HepG2 (cell line): ENCODE results near the gene KIF23.

Source experiments
- CREB1 ChIP-seq, 2 experiments: fragments of 450-650 bp in 1 of 2; IDR thresholded peaks; 2 replicates each; pipeline ENCODE4 v1.6.1; 2016 to 2017; ENCODE audit warnings: control low read depth in 1 of 2, mild to moderate bottlenecking in 1 of 2, missing compliant biosample characterization in 1 of 2, missing genetic modification characterization in 1 of 2
- ETV6 ChIP-seq: sonication (generic); formaldehyde crosslinking; conservative IDR thresholded peaks from 2 replicates; pipeline ENCODE4 v1.4.0; 2020; ENCODE audit warnings: missing genetic modification reagents
- FOXM1 ChIP-seq: sonication (generic); formaldehyde crosslinking; IDR thresholded peaks from 2 replicates; pipeline ENCODE4 v1.5.0; 2020; ENCODE audit warnings: missing genetic modification reagents
- KDM4B ChIP-seq: sonication (generic); formaldehyde crosslinking; IDR thresholded peaks from 2 replicates; pipeline ENCODE4 v1.4.0; 2020; ENCODE audit warnings: missing genetic modification reagents
- PHF8 ChIP-seq: sonication (generic); formaldehyde crosslinking; IDR thresholded peaks from 2 replicates; pipeline ENCODE4 v1.5.0; 2020; ENCODE audit warnings: missing genetic modification reagents
- POLR2A ChIP-seq, 2 experiments: IDR thresholded peaks; 2 replicates each; pipeline ENCODE4 v1.6.1; 2011; ENCODE audit warnings: low read depth in 2 of 2, low read length in 2 of 2, mild to moderate bottlenecking in 1 of 2, moderate library complexity in 1 of 2; ENCODE audit not compliant: insufficient read depth in 1 of 2
- POLR2AphosphoS5 ChIP-seq: IDR thresholded peaks from 2 replicates; pipeline ENCODE4 v1.6.1; 2012; ENCODE audit warnings: low read depth, low read length
- SYNCRIP ChIP-seq: fragments of 200-400 bp; formaldehyde crosslinking; IDR thresholded peaks from 2 replicates; pipeline ENCODE4 v1.6.1; 2018; ENCODE audit warnings: mild to moderate bottlenecking, low read depth, low read length; ENCODE audit not compliant: insufficient read depth
- TBP ChIP-seq: sonication (generic); formaldehyde crosslinking; IDR thresholded peaks from 2 replicates; pipeline ENCODE4 v1.5.0; 2020; ENCODE audit warnings: missing genetic modification reagents
- ZFYVE20 ChIP-seq: sonication (generic); formaldehyde crosslinking; IDR thresholded peaks from 2 replicates; pipeline ENCODE4 v1.8.0; 2023; ENCODE audit warnings: low read depth, mild to moderate bottlenecking, moderate library complexity, missing genetic modification reagents, borderline replicate concordance
- TF ChIP-seq, protein P1 (sequence below): IDR thresholded peaks from 2 replicates; pipeline ENCODE4 v1.6.1; 2012; ENCODE audit warnings: inconsistent platforms
- TF ChIP-seq, protein P2 (sequence below): sonication (generic); formaldehyde crosslinking; IDR thresholded peaks from 2 replicates; pipeline ENCODE4 v1.5.0; 2020; ENCODE audit warnings: mild to moderate bottlenecking, missing genetic modification reagents, moderate library complexity
- TF ChIP-seq, protein P3 (sequence below): sonication (generic); formaldehyde crosslinking; conservative IDR thresholded peaks from 2 replicates; pipeline ENCODE4 v1.4.0; 2020; ENCODE audit warnings: missing genetic modification reagents

DNA sequence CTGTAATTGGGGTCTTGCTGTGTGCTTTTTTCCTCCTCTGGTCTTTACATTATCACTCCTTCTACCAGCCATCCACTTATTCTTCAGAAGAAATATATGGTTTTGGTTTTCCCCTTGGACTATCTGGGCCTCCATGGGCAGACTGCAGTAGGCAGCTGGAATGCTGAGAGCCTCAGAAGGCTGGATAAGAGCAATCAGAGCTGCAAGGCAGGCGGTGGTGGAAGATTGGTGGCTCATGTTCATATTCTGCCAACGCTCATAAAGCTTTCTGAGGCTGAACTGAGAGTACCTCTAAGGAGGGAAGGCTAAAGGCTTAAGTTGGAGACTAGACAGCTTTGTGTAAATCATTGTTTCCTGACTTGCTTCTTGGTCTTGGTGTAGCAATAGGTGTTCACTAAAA lies 32.8 kb downstream of the KIF23 start:
- TF ChIP-seq ETV6 (CRISPR knock-in tag) (no peak), POLR2A (IDR thresholded peaks at IDR 0.05; ENCODE audit: insufficient read depth in 1 of 2, low read depth in 2 of 2, low read length in 2 of 2) (no peak), KDM4B (CRISPR knock-in tag) (no peak), CREB1 (IDR thresholded peaks at IDR 0.05) (no peak), CREB1 (CRISPR knock-in tag; IDR thresholded peaks at IDR 0.05) (no peak), FOXM1 (CRISPR knock-in tag) (no peak), SYNCRIP (no peak), ZFYVE20 (CRISPR knock-in tag) (no peak), TBP (CRISPR knock-in tag) (no peak), POLR2AphosphoS5 (no peak), PHF8 (CRISPR knock-in tag) (no peak)
- TF ChIP-seq, protein P1, sequence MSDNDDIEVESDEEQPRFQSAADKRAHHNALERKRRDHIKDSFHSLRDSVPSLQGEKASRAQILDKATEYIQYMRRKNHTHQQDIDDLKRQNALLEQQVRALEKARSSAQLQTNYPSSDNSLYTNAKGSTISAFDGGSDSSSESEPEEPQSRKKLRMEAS, result no peak
- TF ChIP-seq, protein P2, sequence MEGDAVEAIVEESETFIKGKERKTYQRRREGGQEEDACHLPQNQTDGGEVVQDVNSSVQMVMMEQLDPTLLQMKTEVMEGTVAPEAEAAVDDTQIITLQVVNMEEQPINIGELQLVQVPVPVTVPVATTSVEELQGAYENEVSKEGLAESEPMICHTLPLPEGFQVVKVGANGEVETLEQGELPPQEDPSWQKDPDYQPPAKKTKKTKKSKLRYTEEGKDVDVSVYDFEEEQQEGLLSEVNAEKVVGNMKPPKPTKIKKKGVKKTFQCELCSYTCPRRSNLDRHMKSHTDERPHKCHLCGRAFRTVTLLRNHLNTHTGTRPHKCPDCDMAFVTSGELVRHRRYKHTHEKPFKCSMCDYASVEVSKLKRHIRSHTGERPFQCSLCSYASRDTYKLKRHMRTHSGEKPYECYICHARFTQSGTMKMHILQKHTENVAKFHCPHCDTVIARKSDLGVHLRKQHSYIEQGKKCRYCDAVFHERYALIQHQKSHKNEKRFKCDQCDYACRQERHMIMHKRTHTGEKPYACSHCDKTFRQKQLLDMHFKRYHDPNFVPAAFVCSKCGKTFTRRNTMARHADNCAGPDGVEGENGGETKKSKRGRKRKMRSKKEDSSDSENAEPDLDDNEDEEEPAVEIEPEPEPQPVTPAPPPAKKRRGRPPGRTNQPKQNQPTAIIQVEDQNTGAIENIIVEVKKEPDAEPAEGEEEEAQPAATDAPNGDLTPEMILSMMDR (CRISPR knock-in tag), result no peak
- TF ChIP-seq, protein P3, sequence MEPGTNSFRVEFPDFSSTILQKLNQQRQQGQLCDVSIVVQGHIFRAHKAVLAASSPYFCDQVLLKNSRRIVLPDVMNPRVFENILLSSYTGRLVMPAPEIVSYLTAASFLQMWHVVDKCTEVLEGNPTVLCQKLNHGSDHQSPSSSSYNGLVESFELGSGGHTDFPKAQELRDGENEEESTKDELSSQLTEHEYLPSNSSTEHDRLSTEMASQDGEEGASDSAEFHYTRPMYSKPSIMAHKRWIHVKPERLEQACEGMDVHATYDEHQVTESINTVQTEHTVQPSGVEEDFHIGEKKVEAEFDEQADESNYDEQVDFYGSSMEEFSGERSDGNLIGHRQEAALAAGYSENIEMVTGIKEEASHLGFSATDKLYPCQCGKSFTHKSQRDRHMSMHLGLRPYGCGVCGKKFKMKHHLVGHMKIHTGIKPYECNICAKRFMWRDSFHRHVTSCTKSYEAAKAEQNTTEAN (CRISPR knock-in tag), result no peak
